A172 (cell line): ENCODE measurements around the gene HHATL. TPM values are rescaled to one million over a fixed set of nuclear protein-coding genes. Genes with fewer than 3 reads are reported as not detected.

Experiments used
- DNase-seq: peaks from one replicate; pipeline ENCODE4 v3.0.0-alpha.2; 2015; ENCODE audit warnings: low spot score
- total RNA-seq: library from RNA; depleted of rRNA; stranded (reverse); fragments of >200 nt; shearing (Covaris generic); gene quantifications from 2 replicates; pipeline ENCODE4 v1.2.3, GENCODE V29; 2014; rRNA removed

HHATL gene
- total RNA-seq, 1 experiment from 2014 or later, result not detected

DNA sequence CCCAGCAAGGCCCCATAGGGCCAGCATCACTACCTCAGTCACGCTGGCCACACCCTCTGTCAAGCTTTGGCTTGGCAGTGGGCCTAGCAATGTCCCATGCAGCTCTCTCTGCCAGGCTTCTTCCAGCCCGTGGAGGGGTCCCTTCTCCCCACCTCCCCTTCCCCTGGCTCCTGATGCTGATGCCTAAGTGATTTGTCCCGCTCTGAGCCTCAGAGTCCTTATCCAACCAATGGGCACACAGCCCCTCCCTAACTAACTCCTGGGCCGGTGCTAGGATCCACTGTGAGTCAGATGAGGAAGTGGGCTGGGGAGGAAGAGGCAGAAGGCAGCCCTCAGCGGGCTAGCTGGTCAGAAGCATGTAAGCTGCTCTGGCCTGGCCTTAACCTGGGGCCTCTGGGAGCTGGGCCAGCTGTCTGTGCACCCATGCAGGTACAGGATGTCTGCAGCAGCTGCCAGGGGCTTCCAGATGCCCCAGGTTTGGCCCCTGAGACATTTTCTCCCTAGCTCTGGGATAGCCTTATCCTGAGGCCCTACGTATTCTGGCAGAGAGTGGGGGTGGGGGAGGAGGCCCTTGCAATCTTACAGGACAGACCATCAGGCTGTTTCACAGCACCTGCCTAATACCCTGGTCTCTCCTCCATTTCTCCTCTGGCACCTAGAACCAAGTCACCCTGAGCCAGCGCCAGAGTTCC, 49.8 kb downstream of the HHATL start:
- peak; percentile 88 for DNase-seq

DNA sequence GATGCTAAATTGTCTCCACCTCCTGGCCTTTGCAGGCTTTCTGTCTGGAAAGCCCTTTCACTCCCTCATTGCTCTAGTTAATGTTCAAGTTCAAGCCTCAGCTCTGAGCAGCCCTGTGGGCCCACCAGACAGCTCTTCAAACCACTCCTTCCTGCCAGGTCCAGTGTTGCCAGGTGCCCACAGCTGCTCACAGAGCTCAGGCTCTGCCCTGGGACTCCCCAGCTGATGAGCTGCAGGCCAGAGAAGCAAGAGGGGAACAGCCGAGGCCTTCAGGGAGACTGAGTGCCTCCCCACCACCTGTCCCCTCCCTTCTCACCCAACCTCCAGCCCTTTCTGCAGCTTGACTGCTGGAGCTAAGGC, 50.4 kb downstream of the HHATL start:
- DNase-seq, result no peak

DNA sequence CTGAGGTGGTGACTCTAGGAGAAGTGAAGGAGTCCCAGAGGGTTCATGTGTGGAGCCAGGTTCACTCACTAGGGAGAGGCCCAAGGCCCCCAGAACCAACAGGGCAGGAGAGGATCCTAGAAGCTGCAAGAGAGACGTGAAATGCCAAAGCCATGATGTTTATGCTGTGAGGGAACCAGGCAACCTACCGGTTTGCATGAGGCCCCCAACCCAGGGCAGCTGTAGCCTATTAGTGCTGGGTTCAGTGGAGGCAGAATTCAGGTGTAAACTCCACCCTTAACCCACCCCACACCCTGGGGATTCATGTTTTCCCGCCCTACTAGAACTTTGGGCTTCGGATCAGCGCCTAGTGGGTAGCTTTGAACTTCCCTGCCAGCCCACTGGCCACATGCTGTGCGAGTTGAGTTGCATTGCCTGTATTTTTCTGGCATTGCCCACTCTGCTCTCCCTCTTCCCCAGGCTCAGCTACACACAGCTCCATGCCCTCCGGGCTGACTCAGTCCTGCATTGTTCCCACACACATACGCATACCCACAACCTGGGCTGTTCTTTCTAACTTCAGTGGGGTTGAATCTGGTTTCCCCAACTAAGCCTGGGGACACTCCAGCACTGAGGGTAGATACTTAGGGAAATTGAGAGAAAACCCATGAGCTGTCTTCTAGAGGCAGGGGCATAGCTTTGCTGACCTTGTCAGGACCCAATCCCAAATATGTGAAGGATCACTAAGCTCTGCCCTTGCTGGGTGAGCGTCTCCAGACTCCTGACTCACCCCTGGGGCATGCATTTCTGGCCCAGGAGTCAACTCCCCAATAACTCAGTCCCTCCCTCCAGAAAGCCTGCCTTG, 51.1 kb downstream of the HHATL start:
- DNase-seq, result peak; percentile 69

DNA sequence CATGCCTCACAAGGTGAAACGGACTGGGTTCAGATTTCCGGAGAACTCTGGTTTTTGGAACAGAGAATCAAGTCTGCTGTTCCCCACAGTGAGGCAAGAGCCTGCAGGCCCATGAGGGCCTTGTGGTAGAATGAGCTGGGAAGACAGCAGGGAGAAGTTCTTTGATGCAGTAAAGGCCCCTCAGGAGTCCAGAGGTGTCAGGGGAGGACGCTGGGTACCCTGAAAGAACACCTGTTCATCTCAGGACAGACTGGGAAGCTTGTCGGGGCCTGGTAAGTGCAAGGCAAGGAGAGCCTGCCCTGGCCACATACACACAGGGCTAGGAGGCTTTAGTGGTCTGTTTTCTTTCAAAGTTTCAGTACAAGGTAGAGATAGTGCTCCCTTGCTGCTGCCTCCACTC, 52.8 kb downstream of the HHATL start:
- DNase-seq, result no peak

DNA sequence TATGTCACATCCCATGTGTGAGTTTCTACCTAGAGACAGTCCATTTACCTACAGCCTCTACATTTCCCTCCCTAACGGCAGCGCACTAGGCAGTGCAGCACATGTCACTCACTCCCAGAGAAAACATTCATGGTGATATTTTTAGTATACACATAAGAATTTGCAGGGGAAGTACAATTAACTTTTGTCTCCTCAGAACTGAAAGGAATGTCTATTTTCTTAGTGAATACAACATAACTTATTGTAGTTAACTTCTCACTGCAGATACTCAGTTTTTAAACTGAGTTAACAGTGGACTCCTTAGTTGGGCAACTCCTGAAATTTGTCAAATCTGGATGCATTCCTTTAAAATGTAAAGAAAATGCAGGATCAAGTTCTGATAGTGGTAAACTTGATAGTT, 53.6 kb downstream of the HHATL start:
- no peak for DNase-seq

DNA sequence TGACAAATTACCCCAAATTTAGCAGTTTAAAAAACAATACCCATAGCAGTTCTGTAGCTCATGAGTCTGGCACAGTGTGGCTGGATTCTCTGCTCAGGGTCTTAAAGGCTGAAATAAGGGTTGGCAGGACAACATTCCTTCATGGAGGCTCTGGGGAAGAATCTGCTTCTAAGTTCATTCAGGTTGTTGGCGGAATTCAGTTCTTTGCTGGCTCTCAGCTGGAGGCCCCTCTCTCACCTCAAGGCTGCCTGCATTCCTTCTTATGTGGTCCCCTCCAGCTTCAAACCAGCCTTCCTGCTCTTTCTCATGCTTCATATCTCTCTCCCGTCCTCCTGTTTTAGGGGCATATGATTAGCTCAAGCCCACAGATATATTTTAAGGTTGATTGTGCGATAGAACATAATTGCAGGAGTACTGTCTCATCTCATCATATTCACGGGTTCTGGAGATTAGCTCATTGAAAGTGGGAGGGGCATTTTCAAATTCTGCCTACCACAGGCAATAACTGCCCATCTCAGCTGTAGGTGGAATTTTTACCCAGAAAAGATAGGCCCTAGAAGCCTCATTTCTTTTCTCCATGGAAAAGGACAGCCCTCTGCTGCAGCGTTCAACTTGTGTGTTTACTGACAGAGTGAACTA, 54.7 kb downstream of the HHATL start:
- no peak for DNase-seq

Other genes with a start within 250 kb of the HHATL start
- not detected in 2 replicates for gene VIPR1, start 200.2 kb downstream of the HHATL start, total RNA-seq
- gene SEC22C, start 120.8 kb downstream of the HHATL start, total RNA-seq, result 77.4 and 84.5 TPM in 2 replicates
- gene SS18L2, start 111.9 kb downstream of the HHATL start, total RNA-seq, result 33.2 and 37.8 TPM in 2 replicates
- gene NKTR, start 102.1 kb downstream of the HHATL start, total RNA-seq, result 22.9 and 23.8 TPM in 2 replicates
- 16.7 and 17.9 TPM in 2 replicates for gene ZBTB47, start 49.1 kb downstream of the HHATL start, total RNA-seq
- not detected in 2 replicates for gene KLHL40, start 17.3 kb downstream of the HHATL start, total RNA-seq
- 0.02 TPM in 1 of 2 replicates, not detected in the other for gene CCDC13, start 70.5 kb upstream of the HHATL start, total RNA-seq
- gene HIGD1A, start 101.7 kb upstream of the HHATL start, total RNA-seq, result 249 and 254 TPM in 2 replicates
- gene ACKR2, start 106.6 kb upstream of the HHATL start, total RNA-seq, result not detected in 2 replicates
- not detected in 2 replicates for gene CYP8B1, start 173.1 kb upstream of the HHATL start, total RNA-seq
- not detected in 2 replicates for gene ZNF662, start 203.3 kb upstream of the HHATL start, total RNA-seq